ENCODE measurements around the gene TOGARAM2. TPM values are rescaled to one million over a fixed set of nuclear protein-coding genes. Genes with fewer than 3 reads are reported as not detected.

Gene TOGARAM2
- total and polyA plus RNA-seq, 2 of the 13 experiments (the other 11 are each of a cell fraction or from before 2014, with no cell fraction given): under 0.01 to 0.05 TPM

DNA sequence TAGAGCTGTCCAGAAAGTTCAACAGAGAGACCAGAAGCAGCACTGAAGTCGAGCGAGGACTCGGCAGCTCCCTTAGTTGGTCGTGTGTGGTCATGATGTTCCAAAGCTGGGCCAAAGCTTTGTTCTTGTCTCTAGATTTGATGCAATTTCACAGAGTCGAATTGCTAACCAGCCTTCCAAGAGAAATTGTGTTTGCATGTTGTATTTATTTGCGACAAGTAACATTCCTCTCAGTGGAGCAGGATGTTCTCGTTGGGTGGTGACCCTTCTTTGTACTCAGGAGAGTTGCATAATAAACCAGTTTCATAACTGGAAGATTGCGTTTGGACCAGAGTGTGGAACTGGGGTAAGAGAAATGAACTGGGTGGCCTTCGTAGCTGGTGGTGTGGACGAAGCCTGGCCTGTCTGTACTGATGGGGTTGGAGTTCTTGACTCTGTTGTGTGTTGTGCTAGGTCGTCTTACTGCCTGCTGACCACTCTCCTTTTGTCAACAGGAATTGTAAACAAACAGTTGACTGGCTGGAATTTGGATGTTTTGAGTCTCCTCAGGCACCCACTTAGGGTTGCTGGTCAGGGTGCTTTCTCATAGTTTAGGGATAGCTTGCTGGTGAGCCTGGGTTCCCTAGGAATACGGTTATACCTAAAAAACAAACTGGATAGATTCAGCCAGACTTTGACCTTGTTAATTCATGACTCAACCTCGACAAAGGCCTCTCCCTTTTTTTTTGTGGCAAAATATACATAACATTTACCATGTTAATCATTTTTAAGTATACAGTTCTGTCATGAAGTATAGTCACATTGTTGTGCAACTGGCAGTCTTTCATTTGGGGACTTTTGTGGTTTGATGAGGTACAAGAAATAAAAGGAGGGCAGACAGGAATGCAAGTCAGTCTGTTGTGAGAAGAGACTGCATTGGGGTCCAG is 28.9 kb upstream of the TOGARAM2 start (continued):
- TF ChIP-seq, protein P1, sequence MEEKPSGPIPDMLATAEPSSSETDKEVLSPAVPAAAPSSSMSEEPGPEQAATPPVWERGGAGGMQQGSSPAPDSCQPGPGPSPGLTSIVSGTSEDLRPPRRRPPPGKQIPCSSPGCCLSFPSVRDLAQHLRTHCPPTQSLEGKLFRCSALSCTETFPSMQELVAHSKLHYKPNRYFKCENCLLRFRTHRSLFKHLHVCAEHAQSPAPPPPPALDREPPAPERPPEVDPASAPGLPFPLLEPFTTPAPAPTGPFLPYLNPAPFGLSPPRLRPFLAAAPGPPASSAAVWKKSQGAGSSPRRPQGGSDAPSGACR (CRISPR knock-in tag; IDR thresholded peaks at IDR 0.05): 0 out of 2 replicates have a peak, but pooled peaks have one; percentile 54
- TF ChIP-seq ZNF615 (CRISPR knock-in tag; IDR thresholded peaks at IDR 0.05; ENCODE audit: borderline replicate concordance) (no peak), ZNF432 (CRISPR knock-in tag; IDR thresholded peaks at IDR 0.05; ENCODE audit: borderline replicate concordance) (no peak), GZF1 (CRISPR knock-in tag; IDR thresholded peaks at IDR 0.05) (no peak), HOXA9 (CRISPR knock-in tag; IDR thresholded peaks at IDR 0.05; ENCODE audit: borderline replicate concordance) (no peak), CCAR2 (optimal IDR thresholded peaks at IDR 0.05; ENCODE audit: low read depth, low read length) (no peak), SRSF9 (IDR thresholded peaks at IDR 0.05; ENCODE audit: borderline replicate concordance, insufficient read depth, low read depth, low read length, poor library complexity, severe bottlenecking) (no peak), ZNF720 (CRISPR knock-in tag; IDR thresholded peaks at IDR 0.05) (no peak), RXRB (CRISPR knock-in tag; IDR thresholded peaks at IDR 0.05; ENCODE audit: borderline replicate concordance) (peak; percentile 85), PPARG (CRISPR knock-in tag; conservative IDR thresholded peaks at IDR 0.05) (no peak), RXRA (CRISPR knock-in tag; IDR thresholded peaks at IDR 0.05) (peak; percentile 58; the same call in 1 of the 2 replicates)
- TF ChIP-seq, protein P2, sequence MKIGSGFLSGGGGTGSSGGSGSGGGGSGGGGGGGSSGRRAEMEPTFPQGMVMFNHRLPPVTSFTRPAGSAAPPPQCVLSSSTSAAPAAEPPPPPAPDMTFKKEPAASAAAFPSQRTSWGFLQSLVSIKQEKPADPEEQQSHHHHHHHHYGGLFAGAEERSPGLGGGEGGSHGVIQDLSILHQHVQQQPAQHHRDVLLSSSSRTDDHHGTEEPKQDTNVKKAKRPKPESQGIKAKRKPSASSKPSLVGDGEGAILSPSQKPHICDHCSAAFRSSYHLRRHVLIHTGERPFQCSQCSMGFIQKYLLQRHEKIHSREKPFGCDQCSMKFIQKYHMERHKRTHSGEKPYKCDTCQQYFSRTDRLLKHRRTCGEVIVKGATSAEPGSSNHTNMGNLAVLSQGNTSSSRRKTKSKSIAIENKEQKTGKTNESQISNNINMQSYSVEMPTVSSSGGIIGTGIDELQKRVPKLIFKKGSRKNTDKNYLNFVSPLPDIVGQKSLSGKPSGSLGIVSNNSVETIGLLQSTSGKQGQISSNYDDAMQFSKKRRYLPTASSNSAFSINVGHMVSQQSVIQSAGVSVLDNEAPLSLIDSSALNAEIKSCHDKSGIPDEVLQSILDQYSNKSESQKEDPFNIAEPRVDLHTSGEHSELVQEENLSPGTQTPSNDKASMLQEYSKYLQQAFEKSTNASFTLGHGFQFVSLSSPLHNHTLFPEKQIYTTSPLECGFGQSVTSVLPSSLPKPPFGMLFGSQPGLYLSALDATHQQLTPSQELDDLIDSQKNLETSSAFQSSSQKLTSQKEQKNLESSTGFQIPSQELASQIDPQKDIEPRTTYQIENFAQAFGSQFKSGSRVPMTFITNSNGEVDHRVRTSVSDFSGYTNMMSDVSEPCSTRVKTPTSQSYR (CRISPR knock-in tag; IDR thresholded peaks at IDR 0.05; ENCODE audit: borderline replicate concordance): 0 out of 2 replicates have a peak, but pooled peaks have one; percentile 32
- TF ChIP-seq, protein P3, sequence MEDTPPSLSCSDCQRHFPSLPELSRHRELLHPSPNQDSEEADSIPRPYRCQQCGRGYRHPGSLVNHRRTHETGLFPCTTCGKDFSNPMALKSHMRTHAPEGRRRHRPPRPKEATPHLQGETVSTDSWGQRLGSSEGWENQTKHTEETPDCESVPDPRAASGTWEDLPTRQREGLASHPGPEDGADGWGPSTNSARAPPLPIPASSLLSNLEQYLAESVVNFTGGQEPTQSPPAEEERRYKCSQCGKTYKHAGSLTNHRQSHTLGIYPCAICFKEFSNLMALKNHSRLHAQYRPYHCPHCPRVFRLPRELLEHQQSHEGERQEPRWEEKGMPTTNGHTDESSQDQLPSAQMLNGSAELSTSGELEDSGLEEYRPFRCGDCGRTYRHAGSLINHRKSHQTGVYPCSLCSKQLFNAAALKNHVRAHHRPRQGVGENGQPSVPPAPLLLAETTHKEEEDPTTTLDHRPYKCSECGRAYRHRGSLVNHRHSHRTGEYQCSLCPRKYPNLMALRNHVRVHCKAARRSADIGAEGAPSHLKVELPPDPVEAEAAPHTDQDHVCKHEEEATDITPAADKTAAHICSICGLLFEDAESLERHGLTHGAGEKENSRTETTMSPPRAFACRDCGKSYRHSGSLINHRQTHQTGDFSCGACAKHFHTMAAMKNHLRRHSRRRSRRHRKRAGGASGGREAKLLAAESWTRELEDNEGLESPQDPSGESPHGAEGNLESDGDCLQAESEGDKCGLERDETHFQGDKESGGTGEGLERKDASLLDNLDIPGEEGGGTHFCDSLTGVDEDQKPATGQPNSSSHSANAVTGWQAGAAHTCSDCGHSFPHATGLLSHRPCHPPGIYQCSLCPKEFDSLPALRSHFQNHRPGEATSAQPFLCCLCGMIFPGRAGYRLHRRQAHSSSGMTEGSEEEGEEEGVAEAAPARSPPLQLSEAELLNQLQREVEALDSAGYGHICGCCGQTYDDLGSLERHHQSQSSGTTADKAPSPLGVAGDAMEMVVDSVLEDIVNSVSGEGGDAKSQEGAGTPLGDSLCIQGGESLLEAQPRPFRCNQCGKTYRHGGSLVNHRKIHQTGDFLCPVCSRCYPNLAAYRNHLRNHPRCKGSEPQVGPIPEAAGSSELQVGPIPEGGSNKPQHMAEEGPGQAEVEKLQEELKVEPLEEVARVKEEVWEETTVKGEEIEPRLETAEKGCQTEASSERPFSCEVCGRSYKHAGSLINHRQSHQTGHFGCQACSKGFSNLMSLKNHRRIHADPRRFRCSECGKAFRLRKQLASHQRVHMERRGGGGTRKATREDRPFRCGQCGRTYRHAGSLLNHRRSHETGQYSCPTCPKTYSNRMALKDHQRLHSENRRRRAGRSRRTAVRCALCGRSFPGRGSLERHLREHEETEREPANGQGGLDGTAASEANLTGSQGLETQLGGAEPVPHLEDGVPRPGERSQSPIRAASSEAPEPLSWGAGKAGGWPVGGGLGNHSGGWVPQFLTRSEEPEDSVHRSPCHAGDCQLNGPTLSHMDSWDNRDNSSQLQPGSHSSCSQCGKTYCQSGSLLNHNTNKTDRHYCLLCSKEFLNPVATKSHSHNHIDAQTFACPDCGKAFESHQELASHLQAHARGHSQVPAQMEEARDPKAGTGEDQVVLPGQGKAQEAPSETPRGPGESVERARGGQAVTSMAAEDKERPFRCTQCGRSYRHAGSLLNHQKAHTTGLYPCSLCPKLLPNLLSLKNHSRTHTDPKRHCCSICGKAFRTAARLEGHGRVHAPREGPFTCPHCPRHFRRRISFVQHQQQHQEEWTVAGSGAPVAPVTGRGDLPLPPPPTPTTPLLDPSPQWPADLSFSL (CRISPR knock-in tag; IDR thresholded peaks at IDR 0.05): 0 out of 2 replicates have a peak, but pooled peaks have one; percentile 31
- TF ChIP-seq, protein P4, sequence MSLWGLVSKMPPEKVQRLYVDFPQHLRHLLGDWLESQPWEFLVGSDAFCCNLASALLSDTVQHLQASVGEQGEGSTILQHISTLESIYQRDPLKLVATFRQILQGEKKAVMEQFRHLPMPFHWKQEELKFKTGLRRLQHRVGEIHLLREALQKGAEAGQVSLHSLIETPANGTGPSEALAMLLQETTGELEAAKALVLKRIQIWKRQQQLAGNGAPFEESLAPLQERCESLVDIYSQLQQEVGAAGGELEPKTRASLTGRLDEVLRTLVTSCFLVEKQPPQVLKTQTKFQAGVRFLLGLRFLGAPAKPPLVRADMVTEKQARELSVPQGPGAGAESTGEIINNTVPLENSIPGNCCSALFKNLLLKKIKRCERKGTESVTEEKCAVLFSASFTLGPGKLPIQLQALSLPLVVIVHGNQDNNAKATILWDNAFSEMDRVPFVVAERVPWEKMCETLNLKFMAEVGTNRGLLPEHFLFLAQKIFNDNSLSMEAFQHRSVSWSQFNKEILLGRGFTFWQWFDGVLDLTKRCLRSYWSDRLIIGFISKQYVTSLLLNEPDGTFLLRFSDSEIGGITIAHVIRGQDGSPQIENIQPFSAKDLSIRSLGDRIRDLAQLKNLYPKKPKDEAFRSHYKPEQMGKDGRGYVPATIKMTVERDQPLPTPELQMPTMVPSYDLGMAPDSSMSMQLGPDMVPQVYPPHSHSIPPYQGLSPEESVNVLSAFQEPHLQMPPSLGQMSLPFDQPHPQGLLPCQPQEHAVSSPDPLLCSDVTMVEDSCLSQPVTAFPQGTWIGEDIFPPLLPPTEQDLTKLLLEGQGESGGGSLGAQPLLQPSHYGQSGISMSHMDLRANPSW (CRISPR knock-in tag; IDR thresholded peaks at IDR 0.05; ENCODE audit: borderline replicate concordance): no peak

All from HepG2 (cell line).